H1 (cell line): Measurements from ENCODE around the gene CAVIN1. TPM values are rescaled to one million over a fixed set of nuclear protein-coding genes. Genes with fewer than 3 reads are reported as not detected.

ENCODE experiments used
- CTCF ChIA-PET: fragments of 300-600 bp; sonication (Branson Sonifier 250); formaldehyde crosslinking; loops from one replicate; lab custom pipeline; 2021; ENCODE audit not compliant: partially characterized antibody; lab: Charles Lee
- POLR2A ChIA-PET: fragments of 300-600 bp; sonication (Branson Sonifier 250); formaldehyde crosslinking; loops from one replicate; lab custom pipeline; 2021; ENCODE audit warnings: inconsistent platforms; ENCODE audit not compliant: partially characterized antibody; lab: Charles Lee
- DNase-seq, 2 experiments: peaks; one replicate each; pipeline versions ENCODE4 v3.0.0 to v3.0.0-alpha.2; 2010 to 2022; ENCODE audit warnings: low spot score in 2 of 2, low read depth in 1 of 2, mixed read lengths in 1 of 2
- FAIRE-seq: peaks from 2 replicates; lab custom pipeline; 2011; peaks lifted over from hg19 to GRCh38; lab: Jason Lieb, UNC
- H2AFZ ChIP-seq: 2 replicates; pipeline ENCODE4 v1.8.1; 2012; ENCODE audit warnings: low read length, inconsistent platforms
- H2AK5ac ChIP-seq: 2 replicates; pipeline ENCODE4 v1.6.1; 2013; ENCODE audit warnings: low read depth, low read length
- H2BK120ac ChIP-seq: replicated peaks from 2 replicates; pipeline ENCODE3; 2013; ENCODE audit warnings: low read depth, low read length, inconsistent platforms
- H2BK12ac ChIP-seq: 2 replicates; pipeline ENCODE4 v1.6.1; 2013; ENCODE audit warnings: low read depth, low read length
- H2BK15ac ChIP-seq: 2 replicates; pipeline ENCODE4 v1.6.1; 2013; ENCODE audit warnings: low read length
- H2BK20ac ChIP-seq: 2 replicates; pipeline ENCODE4 v1.6.1; 2013; ENCODE audit warnings: low read length
- H2BK5ac ChIP-seq: 2 replicates; pipeline ENCODE4 v1.6.1; 2013; ENCODE audit warnings: low read depth, low read length
- H3K14ac ChIP-seq: 2 replicates; pipeline ENCODE4 v1.6.1; 2013; ENCODE audit warnings: inconsistent platforms; ENCODE audit not compliant: insufficient read length
- H3K18ac ChIP-seq: 2 replicates; pipeline ENCODE4 v1.6.1; 2013; ENCODE audit warnings: low read length; ENCODE audit errors: extremely low read depth
- H3K23ac ChIP-seq: 2 replicates; pipeline ENCODE4 v1.6.1; 2013; ENCODE audit warnings: inconsistent platforms; ENCODE audit not compliant: insufficient read length
- H3K23me2 ChIP-seq: 2 replicates; pipeline ENCODE4 v1.6.1; 2013; ENCODE audit warnings: low read depth, low read length
- H3K27ac ChIP-seq: 2 replicates; pipeline ENCODE4 v1.6.1; 2011; ENCODE audit warnings: low read depth, low read length, inconsistent platforms
- H3K27me3 ChIP-seq, 4 experiments: replicated peaks in 1 of 4; 1 replicate in 1 of 4; 2 replicates in 3 of 4; pipeline versions ENCODE4 v1.6.1 to v1.8.1; 2011 to 2013; ENCODE audit warnings: low read length in 3 of 4, mild to moderate bottlenecking in 3 of 4, inconsistent platforms in 2 of 4, mixed read lengths in 2 of 4, moderate library complexity in 1 of 4; ENCODE audit not compliant: control insufficient read depth in 3 of 4, insufficient read depth in 3 of 4; ENCODE audit errors: extremely low read depth in 1 of 4
- H3K36me3 ChIP-seq, 4 experiments: 2 replicates each; pipeline versions ENCODE4 v1.6.1 to v1.8.1; 2011 to 2013; ENCODE audit warnings: mild to moderate bottlenecking in 4 of 4, low read length in 3 of 4, moderate library complexity in 2 of 4, control low read depth in 1 of 4, inconsistent platforms in 1 of 4; ENCODE audit not compliant: insufficient read depth in 4 of 4, control insufficient read depth in 2 of 4
- H3K4ac ChIP-seq: replicated peaks from 2 replicates; pipeline ENCODE3; 2013; ENCODE audit warnings: low read length, low read depth, mixed read lengths, inconsistent platforms; ENCODE audit not compliant: insufficient read length
- H3K4me1 ChIP-seq, 4 experiments: replicated peaks in 1 of 4; 1 replicate in 1 of 4; 2 replicates in 3 of 4; pipeline versions ENCODE4 v1.6.1 to v1.8.1; 2011 to 2013; ENCODE audit warnings: low read length in 3 of 4, inconsistent platforms in 2 of 4, mixed read lengths in 1 of 4; ENCODE audit not compliant: insufficient read depth in 4 of 4, control insufficient read depth in 3 of 4
- H3K4me2 ChIP-seq, 2 experiments: 2 replicates each; pipeline versions ENCODE4 v1.6.1 to v1.8.1; 2011 to 2013; ENCODE audit warnings: low read depth in 2 of 2, low read length in 2 of 2, control low read depth in 1 of 2, inconsistent platforms in 1 of 2, mild to moderate bottlenecking in 1 of 2; ENCODE audit not compliant: insufficient read depth in 1 of 2
- H3K4me3 ChIP-seq, 4 experiments: fragments of 200-600, 300-600 bp in 1 of 4; sonication (generic), shearing (Covaris generic), sonication (Bioruptor Twin) in 1 of 4; 2 replicates each; pipeline versions ENCODE4 v1.5.1 to v1.8.1; 2011 to 2016; ENCODE audit warnings: low read length in 4 of 4, low read depth in 3 of 4, control low read depth in 2 of 4, inconsistent platforms in 2 of 4, mild to moderate bottlenecking in 2 of 4, mixed read lengths in 1 of 4, moderate library complexity in 1 of 4; ENCODE audit not compliant: insufficient read depth in 2 of 4; ENCODE audit errors: extremely low read depth in 1 of 4
- H3K56ac ChIP-seq: replicated peaks from 2 replicates; pipeline ENCODE3; 2013; ENCODE audit warnings: low read depth, mild to moderate bottlenecking, mixed read lengths, low read length, inconsistent platforms; ENCODE audit not compliant: insufficient read length
- H3K79me1 ChIP-seq: 2 replicates; pipeline ENCODE4 v1.6.1; 2013; ENCODE audit warnings: low read depth, low read length, control low read depth
- H3K79me2 ChIP-seq, 2 experiments: 2 replicates each; pipeline versions ENCODE4 v1.6.1 to v1.8.1; 2012 to 2013; ENCODE audit warnings: low read length in 2 of 2, mild to moderate bottlenecking in 2 of 2, inconsistent platforms in 1 of 2; ENCODE audit not compliant: insufficient read depth in 2 of 2, control insufficient read depth in 1 of 2
- H3K9ac ChIP-seq, 4 experiments: replicated peaks in 1 of 4; 1 replicate in 1 of 4; 2 replicates in 3 of 4; pipeline versions ENCODE4 v1.6.1 to v1.8.1; 2011 to 2013; ENCODE audit warnings: low read depth in 3 of 4, low read length in 3 of 4, control low read depth in 2 of 4, mild to moderate bottlenecking in 2 of 4, moderate library complexity in 2 of 4, inconsistent platforms in 1 of 4; ENCODE audit errors: extremely low read depth in 1 of 4
- H3K9me3 ChIP-seq, 2 experiments: 2 replicates each; pipeline versions ENCODE4 v1.6.1 to v1.8.1; 2012 to 2013; ENCODE audit warnings: mild to moderate bottlenecking in 2 of 2, moderate library complexity in 2 of 2, control low read depth in 1 of 2, inconsistent platforms in 1 of 2, low read depth in 1 of 2, low read length in 1 of 2, mixed read lengths in 1 of 2; ENCODE audit not compliant: insufficient read depth in 2 of 2
- H4K20me1 ChIP-seq, 2 experiments: replicated peaks in 1 of 2; 2 replicates each; pipeline versions ENCODE3 to v1.8.1; 2011 to 2013; ENCODE audit warnings: inconsistent platforms in 2 of 2, low read length in 2 of 2, mild to moderate bottlenecking in 1 of 2; ENCODE audit not compliant: insufficient read depth in 2 of 2, control insufficient read depth in 1 of 2
- H4K5ac ChIP-seq: 2 replicates; pipeline ENCODE4 v1.6.1; 2013; ENCODE audit warnings: low read length, low read depth, mixed read lengths, inconsistent platforms; ENCODE audit not compliant: insufficient read length
- H4K8ac ChIP-seq: 2 replicates; pipeline ENCODE4 v1.8.0; 2013; ENCODE audit warnings: mild to moderate bottlenecking, moderate library complexity, low read length, inconsistent platforms; ENCODE audit not compliant: insufficient read depth; ENCODE audit errors: extremely low read depth
- H4K91ac ChIP-seq: replicated peaks from 2 replicates; pipeline ENCODE3; 2013; ENCODE audit warnings: low read length, mixed read lengths, inconsistent platforms; ENCODE audit not compliant: insufficient read length
- SIX5 ChIP-seq: IDR thresholded peaks from 2 replicates; pipeline ENCODE4 v1.6.1; 2011; ENCODE audit warnings: mild to moderate bottlenecking, low read depth, low read length
- WGBS, 2 experiments: shearing (Covaris generic) in 1 of 2; methylation state at CpG; one replicate each; pipeline versions ENCODE4 v1.1.6 to v1.1.7; 2013 to 2015; ENCODE audit warnings: low lambda C conversion rate in 2 of 2, mixed read lengths in 2 of 2, inconsistent platforms in 1 of 2, low coverage in 1 of 2, missing lambda C conversion rate in 1 of 2; ENCODE audit not compliant: insufficient replicate concordance in 2 of 2, insufficient coverage in 1 of 2, insufficient read length in 1 of 2; ENCODE audit errors: extremely low coverage in 1 of 2, missing lambda C conversion rate in 1 of 2; 5-methylcytosine and 5-hydroxymethylcytosine counted together
- polyA plus RNA-seq, 7 experiments: library from polyadenylated mRNA; depleted of rRNA in 3 of 7; stranded (reverse) in 5 of 7; unstranded in 2 of 7; fragments of >200 nt in 5 of 7; fragments of 200-250 nt in 2 of 7; gene quantifications; 1 replicate in 5 of 7; 2 replicates in 1 of 7; 4 replicates in 1 of 7; pipeline versions ENCODE4 v1.2.1 to v1.2.3, GENCODE V29; 2011 to 2013; ENCODE audit warnings: missing spikeins in 2 of 7, mixed read lengths in 2 of 7
- total RNA-seq: library from RNA; stranded (reverse); fragmentation: NEBNext Ultra II Directional; extraction: Animal tissue kit (Norgen Biotek cat#: 25700); gene quantifications from 2 replicates; pipeline ENCODE4 v1.2.1, GENCODE V29; 2021

Gene CAVIN1
- total and polyA plus RNA-seq, 2 of the 8 experiments (the other 6 are each of a cell fraction or from before 2014, with no cell fraction given) = 16.2 to 41.6 TPM

DNA sequence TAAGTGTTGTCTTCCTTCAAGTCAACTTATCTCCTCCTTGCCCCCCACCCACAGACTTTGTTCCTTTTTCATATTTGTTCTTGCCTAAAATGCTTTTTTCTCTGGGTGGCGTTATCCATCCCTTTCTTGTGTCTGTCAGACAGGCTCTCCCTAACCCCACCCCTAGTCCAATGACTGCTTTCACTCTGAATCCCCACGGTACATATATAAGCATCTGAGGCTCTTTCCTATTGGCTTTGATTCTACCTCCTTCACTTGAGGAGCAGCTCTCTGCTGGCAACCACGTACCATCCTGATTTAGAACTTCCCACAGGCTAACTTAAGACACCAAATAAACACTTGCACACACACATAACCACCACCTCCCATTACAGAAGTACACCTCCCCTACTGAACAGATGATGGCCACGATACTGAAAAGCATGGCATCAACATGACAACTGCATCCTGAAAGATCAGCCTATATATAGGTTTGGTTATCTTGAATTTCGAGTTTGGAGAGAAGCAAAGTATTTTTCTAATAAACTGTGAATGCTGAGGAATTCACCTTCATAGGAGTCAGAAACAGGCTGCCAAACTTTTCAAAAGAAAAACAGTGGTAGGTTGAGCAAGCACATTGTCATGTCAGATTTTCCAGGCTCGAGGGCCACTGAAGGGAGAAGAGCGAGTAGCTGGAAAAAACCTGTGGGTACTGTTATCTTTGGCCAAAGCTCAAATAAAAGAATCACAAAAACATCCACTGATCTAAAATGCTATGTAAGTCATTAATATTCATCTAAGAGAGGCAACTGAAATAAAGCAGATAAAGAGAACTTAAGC lies 59.1 kb downstream of the CAVIN1 start:
- Histone ChIP-seq H3K4me3 (no peak overlapping the region), H3K4me1 (peaks cover 4 to 26% (median 19%) of the 10 kb centered on the region in 4 experiments), H3K56ac (no peak overlapping the region), H2BK12ac (no peak overlapping the region), H3K27me3 (no peaks in the 10 kb centered on the region), H3K27ac (no peak overlapping the region), H4K20me1 (peaks cover 15 to 33% of the 10 kb centered on the region in 2 experiments), H3K23me2 (no peaks in the 10 kb centered on the region; the same call in 1 of the 2 replicates), H4K5ac (no peak overlapping the region), H3K18ac (no peak overlapping the region), H3K9ac (peak overlapping the region in 1 of 4 experiments; percentile 32; a peak in 1 of 7 replicates), H3K4ac (no peak overlapping the region), H3K79me1 (peaks cover 26% of the 10 kb centered on the region), H2BK120ac (no peak overlapping the region), H2BK20ac (no peak overlapping the region), H2BK5ac (no peak overlapping the region), H3K36me3 (no peaks in the 10 kb centered on the region), H3K23ac (no peak overlapping the region), H4K8ac (no peak overlapping the region), H3K14ac (no peak overlapping the region), H2AK5ac (no peak overlapping the region), H2AFZ (no peak overlapping the region)
- FAIRE-seq (no peak), DNase-seq (no peak)
- WGBS, 2 experiments = 90% methylated on average over 7 of the region's 7 CpGs; no CpG with 5 or more reads in 1 of the 2 experiments
- CTCF ChIA-PET = no interaction called here
- no peak for TF ChIP-seq SIX5
- TF ChIP-seq, all 59 proteins: peak for 0
- POLR2A ChIA-PET = interaction anchor here (1.7 kb wide), 1 partner anchor 35 kb away, joined by 6 read pairs; no protein-coding TSS in a partner anchor
- Histone ChIP-seq H3K9me3 (no peaks in the 10 kb centered on the region), H4K91ac (no peak overlapping the region), H2BK15ac (no peak overlapping the region), H3K4me2 (no peak overlapping the region), H3K79me2 (peaks cover 18 to 96% of the 10 kb centered on the region in 2 experiments)
